Endothelial cell (in vitro differentiated cells): ENCODE data around the gene HOMER2. TPM values are rescaled to one million over a fixed set of nuclear protein-coding genes. Genes with fewer than 3 reads are reported as not detected.
"Not testable (repeated sequence)": the region's sequence is repeated elsewhere in the genome, so short reads cannot be mapped to it uniquely, and the experiment has no call there.

ENCODE experiments used
- DNase-seq: peaks from one replicate; pipeline ENCODE4 v3.0.0; 2021; ENCODE audit warnings: low spot score
- H3K27ac Mint-ChIP-seq: one replicate; pipeline ENCODE4 v1.8.0; 2021; ENCODE audit warnings: mixed read lengths, inconsistent platforms; ENCODE audit not compliant: unreplicated experiment
- H3K27me3 Mint-ChIP-seq: one replicate; pipeline ENCODE4 v1.8.0; 2021; ENCODE audit warnings: mild to moderate bottlenecking, moderate library complexity, mixed read lengths, inconsistent platforms; ENCODE audit not compliant: unreplicated experiment
- H3K36me3 Mint-ChIP-seq: one replicate; pipeline ENCODE4 v1.8.0; 2021; ENCODE audit warnings: mild to moderate bottlenecking, low read depth, mixed read lengths, inconsistent platforms; ENCODE audit not compliant: unreplicated experiment
- H3K4me1 Mint-ChIP-seq: one replicate; pipeline ENCODE4 v1.8.0; 2021; ENCODE audit warnings: mild to moderate bottlenecking, mixed read lengths, inconsistent platforms; ENCODE audit not compliant: unreplicated experiment
- H3K4me3 Mint-ChIP-seq: one replicate; pipeline ENCODE4 v1.8.0; 2021; ENCODE audit warnings: mild to moderate bottlenecking, mixed read lengths, inconsistent platforms; ENCODE audit not compliant: unreplicated experiment
- H3K9me3 Mint-ChIP-seq: one replicate; pipeline ENCODE4 v1.8.0; 2021; ENCODE audit warnings: mixed read lengths, inconsistent platforms; ENCODE audit not compliant: unreplicated experiment
- CTCF ChIP-seq: fragments of 200-600 bp; sonication (generic); IDR thresholded peaks from one replicate; pipeline ENCODE4 v1.5.0; 2021; ENCODE audit warnings: antibody characterized with exemption; ENCODE audit not compliant: unreplicated experiment
- total RNA-seq: library from RNA; stranded (reverse); fragmentation: NEBNext Ultra II Directional; extraction: Animal tissue kit (Norgen Biotek cat#: 25700); gene quantifications from one replicate; pipeline ENCODE4 v1.2.1, GENCODE V29; 2021; ENCODE audit not compliant: unreplicated experiment

HOMER2 gene
- total RNA-seq, 1 donor from 2014 or later: 3.0 TPM

- Mint-ChIP-seq H3K36me3 (peaks cover 31% of the 10 kb centered on the region), H3K27me3 (no peaks in the 10 kb centered on the region), H3K4me1 (peaks cover 11% of the 10 kb centered on the region), H3K9me3 (no peaks in the 10 kb centered on the region), H3K27ac (no peak overlapping the region), H3K4me3 (no peak overlapping the region)
- DNase-seq: no peak
- TF ChIP-seq CTCF: no peak
Observed at GRCh38 chr15:82831894-82832600, 120.5 kb downstream of the HOMER2 start.

GRCh38 chr15:82830427-82831173 lies 121.9 kb downstream of the HOMER2 start:
- Mint-ChIP-seq H3K36me3 (peaks cover 35% of the 10 kb centered on the region), H3K4me3 (no peak overlapping the region), H3K4me1 (peaks cover 2% of the 10 kb centered on the region), H3K27ac (no peak overlapping the region), H3K27me3 (no peaks in the 10 kb centered on the region), H3K9me3 (no peaks in the 10 kb centered on the region)
- TF ChIP-seq CTCF: no peak
- no peak for DNase-seq

- no peaks in the 10 kb centered on the region for H3K27me3 Mint-ChIP-seq
- no peak overlapping the region for H3K27ac Mint-ChIP-seq
- H3K9me3 Mint-ChIP-seq: no peaks in the 10 kb centered on the region
- no peak for TF ChIP-seq CTCF
- peaks cover 33% of the 10 kb centered on the region for H3K36me3 Mint-ChIP-seq
- peak overlapping the region; percentile 39 for H3K4me3 Mint-ChIP-seq
- no peaks in the 10 kb centered on the region for H3K4me1 Mint-ChIP-seq
- DNase-seq: no peak
Observed at GRCh38 chr15:82829234-82829633, 123.3 kb downstream of the HOMER2 start.

- no peak overlapping the region for H3K27ac Mint-ChIP-seq
- no peak for TF ChIP-seq CTCF
- no peaks in the 10 kb centered on the region for H3K27me3 Mint-ChIP-seq
- peaks cover 29% of the 10 kb centered on the region for H3K36me3 Mint-ChIP-seq
- no peaks in the 10 kb centered on the region for H3K4me1 Mint-ChIP-seq
- H3K9me3 Mint-ChIP-seq: no peaks in the 10 kb centered on the region
- no peak overlapping the region for H3K4me3 Mint-ChIP-seq
- no peak for DNase-seq
Observed at GRCh38 chr15:82828075-82828474, 124.4 kb downstream of the HOMER2 start.

- Mint-ChIP-seq H3K27ac (no peak overlapping the region), H3K27me3 (no peaks in the 10 kb centered on the region), H3K4me1 (no peaks in the 10 kb centered on the region), H3K36me3 (peaks cover 33% of the 10 kb centered on the region), H3K9me3 (no peaks in the 10 kb centered on the region), H3K4me3 (no peak overlapping the region)
- no peak for TF ChIP-seq CTCF
- DNase-seq: no peak
Observed at GRCh38 chr15:82823049-82823448, 129.5 kb downstream of the HOMER2 start.

- not testable (repeated sequence) for DNase-seq, H3K4me1 Mint-ChIP-seq, H3K4me3 Mint-ChIP-seq, H3K27ac Mint-ChIP-seq, H3K9me3 Mint-ChIP-seq, H3K27me3 Mint-ChIP-seq
- peaks cover 40% of the 10 kb centered on the region for H3K36me3 Mint-ChIP-seq
Observed at GRCh38 chr15:82821851-82822250, 130.7 kb downstream of the HOMER2 start.

GRCh38 chr15:82821396-82821795 lies 131.1 kb downstream of the HOMER2 start:
- peaks cover 40% of the 10 kb centered on the region for H3K36me3 Mint-ChIP-seq
- not testable (repeated sequence) for H3K27me3 Mint-ChIP-seq, H3K4me1 Mint-ChIP-seq, H3K4me3 Mint-ChIP-seq, DNase-seq, H3K27ac Mint-ChIP-seq, H3K9me3 Mint-ChIP-seq
